Natural killer cell (primary cell): ENCODE results near the gene SBK3. TPM values are rescaled to one million over a fixed set of nuclear protein-coding genes. Genes with fewer than 3 reads are reported as not detected.
"Not testable (repeated sequence)": the region's sequence is repeated elsewhere in the genome, so short reads cannot be mapped to it uniquely, and the experiment has no call there.

Experiments used
- ATAC-seq, 3 donors: fragments of 150-1000 bp in 2 of 3; fragments of 200-7000 bp in 1 of 3; cut with Tn5 transposase; 1 replicate in 1 of 3; 2 replicates in 2 of 3; pipeline ENCODE4 v1.10.0; 2021; ENCODE audit warnings: mild to moderate bottlenecking in 2 of 3, moderate library complexity in 2 of 3
- DNase-seq, 2 donors: peaks; one replicate each; pipeline versions ENCODE4 v3.0.0 to v3.0.0-alpha.2; 2013 to 2021; ENCODE audit warnings: mixed read lengths in 1 of 2
- H3K27ac ChIP-seq: one replicate; pipeline ENCODE4 v1.5.1; 2013; ENCODE audit warnings: mild to moderate bottlenecking, low read length
- H3K27me3 ChIP-seq: one replicate; pipeline ENCODE4 v1.6.1; 2013; ENCODE audit warnings: low read length; ENCODE audit not compliant: control insufficient read depth, insufficient read depth
- H3K36me3 ChIP-seq: one replicate; pipeline ENCODE4 v1.6.1; 2013; ENCODE audit warnings: low read length; ENCODE audit not compliant: control insufficient read depth, insufficient read depth
- H3K4me1 ChIP-seq: one replicate; pipeline ENCODE4 v1.6.1; 2013; ENCODE audit warnings: low read length; ENCODE audit not compliant: control insufficient read depth, insufficient read depth
- H3K4me3 ChIP-seq: one replicate; pipeline ENCODE4 v1.5.1; 2013; ENCODE audit warnings: low read length
- H3K9me3 ChIP-seq: one replicate; pipeline ENCODE4 v1.6.1; 2013; ENCODE audit warnings: low read length; ENCODE audit not compliant: control insufficient read depth, insufficient read depth
- H3K27ac Mint-ChIP-seq, 2 donors: one replicate each; pipeline ENCODE4 v1.8.0; 2022; ENCODE audit warnings: mild to moderate bottlenecking in 2 of 2, mixed read lengths in 2 of 2, moderate library complexity in 1 of 2
- H3K27me3 Mint-ChIP-seq, 2 donors: one replicate each; pipeline ENCODE4 v1.8.0; 2022; ENCODE audit warnings: low read depth in 2 of 2, mixed read lengths in 2 of 2
- H3K36me3 Mint-ChIP-seq: one replicate; pipeline ENCODE4 v1.8.0; 2022; ENCODE audit warnings: mixed read lengths
- H3K4me1 Mint-ChIP-seq, 2 donors: one replicate each; pipeline ENCODE4 v1.8.0; 2022; ENCODE audit warnings: mixed read lengths in 2 of 2
- H3K4me3 Mint-ChIP-seq: one replicate; pipeline ENCODE4 v1.8.0; 2022; ENCODE audit warnings: mild to moderate bottlenecking, moderate library complexity, mixed read lengths
- H3K9me3 Mint-ChIP-seq, 2 donors: one replicate each; pipeline ENCODE4 v1.8.0; 2022; ENCODE audit warnings: mixed read lengths in 2 of 2
- WGBS: methylation state at CpG from one replicate; pipeline ENCODE4 v1.1.7; 2013; ENCODE audit warnings: missing lambda C conversion rate; ENCODE audit not compliant: insufficient coverage; 5-methylcytosine and 5-hydroxymethylcytosine counted together
- intact Hi-C: fragments of 100-400 bp; cut with micrococcal nuclease; formaldehyde crosslinking; loops from one replicate; pipeline ENCODE4 v1.14.2; 2022
- total RNA-seq, 4 donors: library from RNA; stranded (reverse); fragments of 120-200 nt in 1 of 4; gene quantifications; one replicate each; pipeline versions ENCODE4 v1.2.3 to v1.2.4, GENCODE V29; 2013 to 2022
- TF ChIP-seq, protein P1 (sequence below): fragments of 200-600 bp; IDR thresholded peaks from one replicate; pipeline ENCODE4 v1.8.0; 2022; ENCODE audit warnings: antibody characterized with exemption

Gene SBK3
- total RNA-seq, 3 donors from 2014 or later (not counting 1 experiment from before 2014, with no cell fraction given): not detected

GRCh38 chr19:55576746-55577145 is 31.4 kb upstream of the SBK3 start:
- no peak for DNase-seq
- H3K9me3 ChIP-seq: no peaks in the 10 kb centered on the region
- intact Hi-C loops: no loop called here
- no peak overlapping the region for H3K27ac ChIP-seq
- no peaks in the 10 kb centered on the region for H3K27me3 Mint-ChIP-seq
- no peaks in the 10 kb centered on the region for H3K9me3 Mint-ChIP-seq
- H3K4me3 Mint-ChIP-seq: peak overlapping the region; percentile 62
- 100% methylated on average over 2 of the region's 5 CpGs for WGBS
- no peak overlapping the region for H3K27ac Mint-ChIP-seq
- ATAC-seq: no peak
- H3K4me1 ChIP-seq: peaks cover 20% of the 10 kb centered on the region
- H3K4me3 ChIP-seq: no peak overlapping the region
- no peaks in the 10 kb centered on the region for H3K36me3 ChIP-seq
- TF ChIP-seq, protein P1, sequence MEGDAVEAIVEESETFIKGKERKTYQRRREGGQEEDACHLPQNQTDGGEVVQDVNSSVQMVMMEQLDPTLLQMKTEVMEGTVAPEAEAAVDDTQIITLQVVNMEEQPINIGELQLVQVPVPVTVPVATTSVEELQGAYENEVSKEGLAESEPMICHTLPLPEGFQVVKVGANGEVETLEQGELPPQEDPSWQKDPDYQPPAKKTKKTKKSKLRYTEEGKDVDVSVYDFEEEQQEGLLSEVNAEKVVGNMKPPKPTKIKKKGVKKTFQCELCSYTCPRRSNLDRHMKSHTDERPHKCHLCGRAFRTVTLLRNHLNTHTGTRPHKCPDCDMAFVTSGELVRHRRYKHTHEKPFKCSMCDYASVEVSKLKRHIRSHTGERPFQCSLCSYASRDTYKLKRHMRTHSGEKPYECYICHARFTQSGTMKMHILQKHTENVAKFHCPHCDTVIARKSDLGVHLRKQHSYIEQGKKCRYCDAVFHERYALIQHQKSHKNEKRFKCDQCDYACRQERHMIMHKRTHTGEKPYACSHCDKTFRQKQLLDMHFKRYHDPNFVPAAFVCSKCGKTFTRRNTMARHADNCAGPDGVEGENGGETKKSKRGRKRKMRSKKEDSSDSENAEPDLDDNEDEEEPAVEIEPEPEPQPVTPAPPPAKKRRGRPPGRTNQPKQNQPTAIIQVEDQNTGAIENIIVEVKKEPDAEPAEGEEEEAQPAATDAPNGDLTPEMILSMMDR: no peak
- no peaks in the 10 kb centered on the region for H3K36me3 Mint-ChIP-seq
- H3K27me3 ChIP-seq: no peaks in the 10 kb centered on the region
- peaks cover 15 to 21% of the 10 kb centered on the region in 2 donors for H3K4me1 Mint-ChIP-seq

DNA sequence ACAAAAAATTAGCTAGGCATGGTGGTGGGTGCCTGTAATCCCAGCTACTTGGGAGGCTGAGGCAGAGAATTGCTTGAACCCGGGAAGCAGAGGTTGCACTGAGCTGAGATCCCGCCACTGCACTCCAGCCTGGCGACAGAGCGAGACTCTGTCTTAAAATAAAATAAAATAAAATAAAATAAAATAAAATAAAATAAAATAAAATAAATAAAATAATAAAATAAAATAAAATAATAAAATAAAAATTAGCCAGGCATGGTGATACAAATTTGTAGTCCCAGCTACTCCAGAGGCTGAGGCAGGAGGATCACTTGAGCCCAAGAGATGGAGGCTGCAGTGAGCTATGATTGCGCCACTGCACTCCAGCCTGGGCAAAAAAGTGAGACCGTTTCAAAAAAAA is 28.6 kb upstream of the SBK3 start:
- H3K27ac ChIP-seq, H3K9me3 ChIP-seq, H3K36me3 Mint-ChIP-seq, DNase-seq, H3K4me1 ChIP-seq, H3K4me1 Mint-ChIP-seq, H3K4me3 Mint-ChIP-seq, H3K4me3 ChIP-seq, intact Hi-C loops, H3K27ac Mint-ChIP-seq, H3K27me3 ChIP-seq, H3K27me3 Mint-ChIP-seq, H3K36me3 ChIP-seq, H3K9me3 Mint-ChIP-seq, ATAC-seq: not testable (repeated sequence)
- 79% methylated on average over 2 of the region's 6 CpGs for WGBS

DNA sequence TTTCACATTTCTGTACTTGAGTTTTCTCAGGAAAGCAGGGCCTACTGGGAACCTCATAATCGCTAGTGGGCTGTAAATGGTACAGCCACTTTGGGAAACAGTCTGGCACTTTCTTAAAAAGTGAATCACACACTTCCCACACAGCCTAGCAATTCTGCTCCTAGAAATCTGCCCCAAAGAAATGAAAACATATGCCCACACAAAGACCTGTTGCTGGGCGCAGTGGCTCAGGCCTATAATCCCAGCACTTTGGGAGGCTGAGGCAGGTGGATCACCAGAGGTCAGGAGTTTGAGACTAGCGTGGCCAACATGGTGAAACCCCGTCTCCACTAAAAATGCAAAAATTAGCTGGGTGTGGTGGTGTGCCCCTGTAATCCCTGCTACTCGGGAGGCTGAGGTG is 24.1 kb upstream of the SBK3 start:
- H3K4me3 ChIP-seq, DNase-seq, H3K27ac ChIP-seq, ATAC-seq, H3K27me3 ChIP-seq, H3K27ac Mint-ChIP-seq, H3K36me3 ChIP-seq, H3K4me1 Mint-ChIP-seq, H3K36me3 Mint-ChIP-seq, H3K9me3 ChIP-seq, H3K4me3 Mint-ChIP-seq, H3K9me3 Mint-ChIP-seq, H3K27me3 Mint-ChIP-seq, H3K4me1 ChIP-seq, intact Hi-C loops: not testable (repeated sequence)
- WGBS: 87% methylated on average over 5 of the region's 5 CpGs

- H3K4me3 Mint-ChIP-seq: no peak overlapping the region
- no peak overlapping the region for H3K27ac Mint-ChIP-seq
- Histone ChIP-seq H3K9me3 (no peaks in the 10 kb centered on the region), H3K4me1 (no peaks in the 10 kb centered on the region), H3K4me3 (no peak overlapping the region), H3K27ac (no peak overlapping the region), H3K27me3 (peaks cover 2% of the 10 kb centered on the region), H3K36me3 (no peaks in the 10 kb centered on the region)
- H3K9me3 Mint-ChIP-seq: no peaks in the 10 kb centered on the region
- peaks cover 0 to 12% of the 10 kb centered on the region in 2 donors for H3K27me3 Mint-ChIP-seq
- no peaks in the 10 kb centered on the region for H3K36me3 Mint-ChIP-seq
- no peak for ATAC-seq
- TF ChIP-seq, protein P1: no peak
- no peak for DNase-seq
- intact Hi-C loops: no loop called here
- H3K4me1 Mint-ChIP-seq: no peaks in the 10 kb centered on the region
These were observed 22.5 kb upstream of the SBK3 start for GRCh38 chr19:55567708-55568328.
